Loucy (cell line): ENCODE results near the gene SLC13A4.

Experiments
- H2AFZ ChIP-seq: fragments of 200-600 bp; sonication (generic); 2 replicates; pipeline ENCODE4 v1.6.0; 2016; ENCODE audit warnings: antibody characterized with exemption, mild to moderate bottlenecking, low read length, moderate library complexity
- H3F3A ChIP-seq: fragments of 200-600 bp; 2 replicates; pipeline ENCODE4 v1.6.0; 2016; ENCODE audit warnings: antibody characterized with exemption, low read depth, mild to moderate bottlenecking
- H3K27me3 ChIP-seq: fragments of 200-600 bp; sonication (generic); 2 replicates; pipeline ENCODE4 v1.6.1; 2014; ENCODE audit warnings: low read length, mild to moderate bottlenecking; ENCODE audit not compliant: insufficient read depth, poor library complexity, severe bottlenecking
- H3K36me3 ChIP-seq: fragments of 200-600 bp; sonication (generic); 2 replicates; pipeline ENCODE4 v1.6.1; 2016; ENCODE audit warnings: low read length; ENCODE audit not compliant: insufficient read depth
- H3K4me1 ChIP-seq: fragments of 200-600 bp; sonication (generic); 2 replicates; pipeline ENCODE4 v1.5.1; 2014; ENCODE audit warnings: low read length, mild to moderate bottlenecking; ENCODE audit not compliant: insufficient read depth, poor library complexity, severe bottlenecking
- H3K4me2 ChIP-seq: fragments of 200-600 bp; sonication (generic); 2 replicates; pipeline ENCODE4 v1.6.0; 2014; ENCODE audit warnings: antibody characterized with exemption, low read length, low read depth, mild to moderate bottlenecking; ENCODE audit not compliant: poor library complexity, severe bottlenecking
- H3K4me3 ChIP-seq: fragments of 200-600 bp; sonication (generic); 2 replicates; pipeline ENCODE4 v1.5.1; 2014; ENCODE audit warnings: low read length, mild to moderate bottlenecking, mixed read lengths; ENCODE audit not compliant: poor library complexity, severe bottlenecking
- H3K79me2 ChIP-seq: fragments of 200-600 bp; sonication (generic); 2 replicates; pipeline ENCODE4 v1.6.1; 2014; ENCODE audit warnings: low read length; ENCODE audit not compliant: insufficient read depth
- H3K9ac ChIP-seq: fragments of 200-600 bp; sonication (generic); 2 replicates; pipeline ENCODE4 v1.6.0; 2014; ENCODE audit warnings: mild to moderate bottlenecking, low read depth, low read length, moderate library complexity; ENCODE audit not compliant: poor library complexity, severe bottlenecking
- H3K9me2 ChIP-seq: fragments of 200-600 bp; sonication (generic); replicated peaks from 2 replicates; pipeline ENCODE4 v1.6.1; 2016; ENCODE audit warnings: low read depth, low read length, mixed read lengths
- H3K9me3 ChIP-seq: fragments of 200-600 bp; sonication (generic); 2 replicates; pipeline ENCODE4 v1.6.1; 2014; ENCODE audit warnings: mild to moderate bottlenecking, antibody characterized with exemption, low read length, low read depth; ENCODE audit not compliant: insufficient read depth
- H4K20me1 ChIP-seq: fragments of 200-600 bp; sonication (generic); 2 replicates; pipeline ENCODE4 v1.6.0; 2014; ENCODE audit warnings: antibody characterized with exemption, low read length, mild to moderate bottlenecking; ENCODE audit not compliant: insufficient read depth, poor library complexity, severe bottlenecking
- EZH2phosphoT487 ChIP-seq: fragments of 200-600 bp; IDR thresholded peaks from 2 replicates; pipeline ENCODE4 v1.6.1; 2018; ENCODE audit warnings: antibody characterized with exemption, mild to moderate bottlenecking, moderate library complexity, borderline replicate concordance
- TF ChIP-seq, protein P1 (sequence below): fragments of 200-600 bp; sonication (generic); conservative IDR thresholded peaks from 2 replicates; pipeline ENCODE4 v1.5.1; 2014; ENCODE audit warnings: mild to moderate bottlenecking, antibody characterized with exemption, low read length

The SLC13A4 gene

DNA sequence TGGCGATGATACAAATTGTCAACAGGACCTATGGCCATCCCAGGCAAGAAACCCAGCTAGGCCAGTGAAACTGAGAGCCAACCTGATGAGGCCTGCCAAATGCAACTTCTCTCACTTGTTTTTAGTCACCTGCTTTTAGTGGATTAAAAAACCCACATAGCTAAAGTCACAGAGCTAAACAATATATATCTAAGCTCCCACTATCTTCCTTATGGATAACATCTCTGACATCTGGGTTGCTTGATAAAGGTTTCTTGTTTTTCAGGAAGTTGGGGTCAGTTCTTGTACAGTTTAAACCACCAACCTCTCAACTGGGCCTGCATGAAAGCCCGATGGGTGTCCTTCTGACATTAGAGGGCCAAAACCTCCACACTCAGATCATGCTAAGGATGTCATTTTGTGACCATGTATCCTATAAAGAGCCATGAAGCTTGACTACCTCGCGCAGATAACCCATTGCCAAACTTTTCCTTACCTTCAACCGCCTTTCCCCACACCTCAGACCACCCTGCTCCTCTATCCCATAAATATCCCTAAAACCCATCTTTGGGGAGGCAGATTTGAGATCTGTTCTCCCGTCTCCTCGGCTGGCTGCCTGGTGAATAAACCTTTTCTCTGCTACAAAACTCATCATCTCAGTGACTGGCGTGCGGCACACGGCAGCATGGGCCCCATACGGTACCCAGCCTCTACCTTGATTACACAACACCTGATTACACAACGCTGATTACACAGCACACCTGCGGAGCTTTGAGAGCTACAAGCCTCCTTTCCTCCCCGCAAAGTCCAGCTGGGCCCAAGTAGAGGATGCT, 66.5 kb downstream of the SLC13A4 start:
- H3K9me3 ChIP-seq: no peaks in the 10 kb centered on the region
- peak overlapping the region; percentile 97 for H3K4me3 ChIP-seq
- H3K79me2 ChIP-seq: peaks cover 41% of the 10 kb centered on the region
- H3K4me2 ChIP-seq: peak overlapping the region; percentile 67
- H3K36me3 ChIP-seq: no peaks in the 10 kb centered on the region
- H3K9ac ChIP-seq: peak overlapping the region; percentile 95
- no peaks in the 10 kb centered on the region for H3K9me2 ChIP-seq
- H3K27me3 ChIP-seq: no peaks in the 10 kb centered on the region
- peak overlapping the region; percentile 80 for H2AFZ ChIP-seq
- H4K20me1 ChIP-seq: peaks cover 24% of the 10 kb centered on the region
- H3F3A ChIP-seq: no peaks in the 10 kb centered on the region
- TF ChIP-seq, protein P1, sequence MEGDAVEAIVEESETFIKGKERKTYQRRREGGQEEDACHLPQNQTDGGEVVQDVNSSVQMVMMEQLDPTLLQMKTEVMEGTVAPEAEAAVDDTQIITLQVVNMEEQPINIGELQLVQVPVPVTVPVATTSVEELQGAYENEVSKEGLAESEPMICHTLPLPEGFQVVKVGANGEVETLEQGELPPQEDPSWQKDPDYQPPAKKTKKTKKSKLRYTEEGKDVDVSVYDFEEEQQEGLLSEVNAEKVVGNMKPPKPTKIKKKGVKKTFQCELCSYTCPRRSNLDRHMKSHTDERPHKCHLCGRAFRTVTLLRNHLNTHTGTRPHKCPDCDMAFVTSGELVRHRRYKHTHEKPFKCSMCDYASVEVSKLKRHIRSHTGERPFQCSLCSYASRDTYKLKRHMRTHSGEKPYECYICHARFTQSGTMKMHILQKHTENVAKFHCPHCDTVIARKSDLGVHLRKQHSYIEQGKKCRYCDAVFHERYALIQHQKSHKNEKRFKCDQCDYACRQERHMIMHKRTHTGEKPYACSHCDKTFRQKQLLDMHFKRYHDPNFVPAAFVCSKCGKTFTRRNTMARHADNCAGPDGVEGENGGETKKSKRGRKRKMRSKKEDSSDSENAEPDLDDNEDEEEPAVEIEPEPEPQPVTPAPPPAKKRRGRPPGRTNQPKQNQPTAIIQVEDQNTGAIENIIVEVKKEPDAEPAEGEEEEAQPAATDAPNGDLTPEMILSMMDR: no peak
- TF ChIP-seq EZH2phosphoT487: no peak
- peaks cover 28% of the 10 kb centered on the region for H3K4me1 ChIP-seq

DNA sequence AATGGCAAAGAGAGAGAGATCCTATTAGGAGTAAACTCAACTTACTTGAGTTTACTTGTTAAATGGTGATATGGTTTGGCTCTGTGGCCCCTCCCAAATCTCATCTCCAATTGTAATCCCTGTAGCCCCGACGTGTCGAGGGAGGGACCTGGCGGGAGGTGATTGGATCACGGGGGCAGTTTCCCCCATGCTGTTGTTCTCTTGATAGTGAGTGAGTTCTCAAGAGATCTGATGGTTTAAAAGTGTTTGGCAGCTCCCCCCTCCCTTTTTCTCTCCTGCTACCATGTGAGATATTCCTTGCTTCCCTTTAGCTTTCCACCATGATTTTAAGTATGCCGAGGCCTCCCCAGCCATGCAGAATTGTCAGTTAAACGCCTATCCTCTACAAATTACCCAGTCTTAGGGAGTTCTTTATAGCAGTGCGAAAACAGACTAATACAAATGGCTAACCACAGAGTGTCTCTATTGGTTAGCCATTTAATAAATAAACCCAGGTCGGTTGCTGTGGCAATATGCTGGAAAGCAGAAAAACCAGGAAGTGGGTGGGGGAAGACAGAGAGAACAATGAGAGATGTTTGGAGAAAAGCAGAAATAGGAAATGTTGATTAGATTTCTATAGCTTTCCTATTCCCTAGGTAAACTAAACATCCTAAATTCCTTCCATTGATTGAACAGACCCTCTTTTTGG, 68.7 kb downstream of the SLC13A4 start:
- H3K4me2 ChIP-seq: no peak overlapping the region
- H3K36me3 ChIP-seq: no peaks in the 10 kb centered on the region
- no peak overlapping the region for H3K4me3 ChIP-seq
- no peak overlapping the region for H3K9ac ChIP-seq
- no peaks in the 10 kb centered on the region for H3K9me3 ChIP-seq
- no peaks in the 10 kb centered on the region for H3K9me2 ChIP-seq
- TF ChIP-seq, protein P1: no peak
- TF ChIP-seq EZH2phosphoT487: no peak
- H3K27me3 ChIP-seq: no peaks in the 10 kb centered on the region
- H3K4me1 ChIP-seq: peaks cover 19% of the 10 kb centered on the region
- H3F3A ChIP-seq: no peaks in the 10 kb centered on the region
- peaks cover 13% of the 10 kb centered on the region for H4K20me1 ChIP-seq
- peaks cover 19% of the 10 kb centered on the region for H3K79me2 ChIP-seq
- H2AFZ ChIP-seq: peak overlapping the region; percentile 56

DNA sequence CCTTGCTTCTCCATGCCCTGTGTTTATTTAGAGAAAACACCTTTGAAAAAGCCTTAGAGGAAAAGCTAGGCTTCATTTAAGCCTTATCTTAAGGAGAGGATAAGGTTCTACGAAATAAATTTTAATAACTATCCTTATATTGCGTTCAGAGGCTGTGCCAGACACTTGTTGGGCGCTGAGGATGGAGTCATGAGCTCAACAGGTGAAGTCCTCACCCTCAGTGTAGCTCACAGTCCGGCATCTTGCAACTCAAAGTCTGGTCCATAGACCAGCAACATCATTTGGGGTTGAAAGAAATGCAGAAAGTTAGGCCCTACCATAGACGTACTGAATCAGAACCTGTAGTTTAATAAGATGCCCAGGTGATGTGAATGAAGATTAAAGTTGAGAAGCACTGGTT, 69.4 kb downstream of the SLC13A4 start:
- Histone ChIP-seq H4K20me1 (peaks cover 7% of the 10 kb centered on the region), H2AFZ (no peak overlapping the region), H3K9me2 (no peaks in the 10 kb centered on the region), H3F3A (no peaks in the 10 kb centered on the region), H3K9me3 (no peaks in the 10 kb centered on the region), H3K4me1 (peaks cover 15% of the 10 kb centered on the region), H3K4me2 (no peak overlapping the region), H3K36me3 (no peaks in the 10 kb centered on the region), H3K4me3 (no peak overlapping the region), H3K79me2 (peaks cover 12% of the 10 kb centered on the region), H3K9ac (no peak overlapping the region), H3K27me3 (no peaks in the 10 kb centered on the region)
- TF ChIP-seq EZH2phosphoT487: no peak
- TF ChIP-seq, protein P1: no peak
